ENCODE measurements around the gene MUCL3.

- no peak for TF ChIP-seq CTCF (conservative IDR thresholded peaks at IDR 0.05; ENCODE audit: low read length)
- TF ChIP-seq EZH2phosphoT487 (IDR thresholded peaks at IDR 0.05; ENCODE audit: borderline replicate concordance, low read depth, low read length) = no peak
Measured at GRCh38 chr6:30898750-30899360, 41.9 kb upstream of the MUCL3 start.

Data from OCI-LY7 (cell line).